Measurements from ENCODE around the gene MAGI2. TPM values are rescaled to one million over a fixed set of nuclear protein-coding genes. Genes with fewer than 3 reads are reported as not detected.

The MAGI2 gene
- total RNA-seq, 1 donor from 2014 or later: 64.2 TPM

DNA sequence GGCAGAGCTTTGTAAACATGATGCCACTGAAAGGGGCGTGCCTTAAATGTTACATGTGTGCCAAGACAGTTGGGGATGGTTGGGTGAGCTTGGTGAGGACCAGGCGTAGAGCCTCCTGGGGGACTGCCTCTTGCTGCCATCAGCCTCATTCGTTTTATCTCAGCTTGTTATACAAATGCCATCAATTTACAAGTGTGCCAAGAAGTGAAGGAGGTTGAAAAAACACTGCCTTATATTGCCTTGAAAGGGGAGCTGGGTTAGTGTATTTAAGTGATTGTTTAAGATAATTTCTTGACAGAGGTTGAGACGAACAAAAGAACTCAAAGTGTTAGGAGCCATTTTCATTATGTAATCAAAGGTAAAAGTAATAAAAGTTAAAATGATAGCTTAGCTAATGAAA lies 1300.2 kb downstream of the MAGI2 start:
- no peaks in the 10 kb centered on the region for H3K9me3 Mint-ChIP-seq (ENCODE audit: unreplicated experiment)
- H3K4me1 Mint-ChIP-seq (ENCODE audit: low read depth, unreplicated experiment): no peaks in the 10 kb centered on the region

GRCh38 chr7:78151229-78151628 lies 1302.2 kb downstream of the MAGI2 start:
- TF ChIP-seq CTCF (IDR thresholded peaks at IDR 0.05; ENCODE audit: partially characterized antibody, unreplicated experiment): no peak
- H3K27me3 Mint-ChIP-seq (ENCODE audit: unreplicated experiment): no peaks in the 10 kb centered on the region
- H3K9me3 Mint-ChIP-seq (ENCODE audit: unreplicated experiment): no peaks in the 10 kb centered on the region
- H3K27ac Mint-ChIP-seq (ENCODE audit: unreplicated experiment): no peak overlapping the region
- no peak overlapping the region for H3K4me3 Mint-ChIP-seq (ENCODE audit: unreplicated experiment)
- no peak for DNase-seq
- H3K4me1 Mint-ChIP-seq (ENCODE audit: low read depth, unreplicated experiment): no peaks in the 10 kb centered on the region
- H3K36me3 Mint-ChIP-seq (ENCODE audit: unreplicated experiment): no peaks in the 10 kb centered on the region

More for the DNA sequence above, 1300.2 kb downstream of the MAGI2 start:
- no peak overlapping the region for H3K27ac Mint-ChIP-seq (ENCODE audit: unreplicated experiment)
- H3K36me3 Mint-ChIP-seq (ENCODE audit: unreplicated experiment): no peaks in the 10 kb centered on the region
- no peak overlapping the region for H3K4me3 Mint-ChIP-seq (ENCODE audit: unreplicated experiment)
- TF ChIP-seq CTCF (IDR thresholded peaks at IDR 0.05; ENCODE audit: partially characterized antibody, unreplicated experiment): no peak
- no peaks in the 10 kb centered on the region for H3K27me3 Mint-ChIP-seq (ENCODE audit: unreplicated experiment)
- DNase-seq: no peak

- Mint-ChIP-seq H3K4me1 (ENCODE audit: low read depth, unreplicated experiment) (peaks cover under 1% of the 10 kb centered on the region), H3K4me3 (ENCODE audit: unreplicated experiment) (no peak overlapping the region), H3K27ac (ENCODE audit: unreplicated experiment) (no peak overlapping the region), H3K36me3 (ENCODE audit: unreplicated experiment) (peaks cover 5% of the 10 kb centered on the region), H3K27me3 (ENCODE audit: unreplicated experiment) (peaks cover under 1% of the 10 kb centered on the region), H3K9me3 (ENCODE audit: unreplicated experiment) (peaks cover 4% of the 10 kb centered on the region)
- DNase-seq: no peak
- TF ChIP-seq CTCF (IDR thresholded peaks at IDR 0.05; ENCODE audit: partially characterized antibody, unreplicated experiment): no peak
These were observed 1303.7 kb downstream of the MAGI2 start for GRCh38 chr7:78149787-78150186.

DNA sequence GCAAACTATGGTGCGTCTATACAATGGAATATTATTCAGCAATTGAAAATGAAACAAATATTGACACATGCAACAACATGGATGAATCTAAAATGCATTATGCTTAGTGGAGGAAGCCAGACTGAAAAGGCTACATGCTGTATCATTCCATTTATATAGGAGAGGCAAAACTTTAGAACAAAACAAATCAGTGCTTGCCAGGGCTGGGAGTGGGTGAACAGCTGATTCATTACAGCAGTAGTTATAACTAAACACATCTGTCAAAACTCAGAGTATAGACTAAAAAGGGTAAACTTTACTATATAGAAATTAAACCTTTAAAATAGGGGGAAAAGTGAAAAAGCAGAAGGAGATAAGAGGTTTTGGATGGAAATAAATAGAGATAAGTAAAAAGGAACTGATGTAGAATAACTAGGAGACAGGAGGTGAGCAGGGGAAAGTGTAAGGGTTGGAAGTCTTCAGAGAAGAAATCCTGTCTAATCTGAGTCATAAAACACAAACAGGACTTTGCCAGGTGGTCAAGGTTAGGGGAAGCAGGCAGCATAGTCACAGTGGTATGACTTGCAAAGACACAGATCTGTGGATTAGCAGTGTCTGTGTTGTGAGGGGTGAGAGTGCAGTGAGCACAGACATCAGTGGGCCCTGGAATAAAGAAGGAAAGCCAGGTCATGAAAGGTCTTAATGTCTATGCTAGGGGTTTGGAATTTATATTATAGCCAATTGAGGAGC lies 1305.1 kb downstream of the MAGI2 start:
- peaks cover 1% of the 10 kb centered on the region for H3K27me3 Mint-ChIP-seq (ENCODE audit: unreplicated experiment)
- peaks cover 1% of the 10 kb centered on the region for H3K4me1 Mint-ChIP-seq (ENCODE audit: low read depth, unreplicated experiment)
- H3K4me3 Mint-ChIP-seq (ENCODE audit: unreplicated experiment): no peak overlapping the region
- no peak for TF ChIP-seq CTCF (IDR thresholded peaks at IDR 0.05; ENCODE audit: partially characterized antibody, unreplicated experiment)
- no peak overlapping the region for H3K27ac Mint-ChIP-seq (ENCODE audit: unreplicated experiment)
- H3K9me3 Mint-ChIP-seq (ENCODE audit: unreplicated experiment): peaks cover 4% of the 10 kb centered on the region
- peaks cover 5% of the 10 kb centered on the region for H3K36me3 Mint-ChIP-seq (ENCODE audit: unreplicated experiment)
- no peak for DNase-seq

DNA sequence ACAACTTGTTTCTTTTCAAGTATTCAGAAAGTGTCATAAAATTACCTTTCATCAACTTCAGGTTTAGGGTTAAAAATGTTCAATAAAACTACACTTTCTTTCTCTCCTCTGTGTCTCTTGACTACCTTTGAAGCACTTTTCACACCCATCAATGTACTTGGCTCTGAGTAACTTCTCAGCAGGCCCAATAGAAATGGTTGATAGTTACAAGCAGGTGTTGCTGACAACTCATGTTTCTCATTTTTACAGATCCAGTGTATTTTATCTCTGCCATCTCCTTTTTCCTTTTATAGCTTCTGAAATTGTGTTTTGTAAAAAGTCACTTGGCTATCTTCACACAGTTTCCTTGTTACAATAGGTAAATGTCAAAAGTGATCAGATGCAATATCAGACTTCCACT lies 1306.9 kb downstream of the MAGI2 start:
- H3K27me3 Mint-ChIP-seq (ENCODE audit: unreplicated experiment): peaks cover 1% of the 10 kb centered on the region
- peaks cover 4% of the 10 kb centered on the region for H3K9me3 Mint-ChIP-seq (ENCODE audit: unreplicated experiment)
- H3K27ac Mint-ChIP-seq (ENCODE audit: unreplicated experiment): no peak overlapping the region
- H3K4me1 Mint-ChIP-seq (ENCODE audit: low read depth, unreplicated experiment): peaks cover 9% of the 10 kb centered on the region
- peaks cover 5% of the 10 kb centered on the region for H3K36me3 Mint-ChIP-seq (ENCODE audit: unreplicated experiment)
- no peak overlapping the region for H3K4me3 Mint-ChIP-seq (ENCODE audit: unreplicated experiment)
- TF ChIP-seq CTCF (IDR thresholded peaks at IDR 0.05; ENCODE audit: partially characterized antibody, unreplicated experiment): no peak
- DNase-seq: no peak

Measured in glutamatergic neuron (in vitro differentiated cells).